Progenitor cell of endocrine pancreas (in vitro differentiated cells): ENCODE measurements around the gene DPEP2. TPM values are rescaled to one million over a fixed set of nuclear protein-coding genes. Genes with fewer than 3 reads are reported as not detected.
A peak's percentile ranks its signal among the peaks of the same experiment; 100 is the strongest.

Experiments used
- DNase-seq: peaks from one replicate; pipeline ENCODE4 v3.0.0; 2021; ENCODE audit warnings: low spot score; ENCODE audit not compliant: unreplicated experiment
- H3K27ac Mint-ChIP-seq: 2 replicates; pipeline ENCODE4 v1.8.0; 2021; ENCODE audit warnings: mild to moderate bottlenecking, moderate library complexity, mixed read lengths
- H3K27me3 Mint-ChIP-seq: 2 replicates; pipeline ENCODE4 v1.8.0; 2021; ENCODE audit warnings: mixed read lengths
- H3K36me3 Mint-ChIP-seq: 2 replicates; pipeline ENCODE4 v1.8.0; 2022; ENCODE audit warnings: mixed read lengths; ENCODE audit not compliant: insufficient read depth
- H3K4me1 Mint-ChIP-seq: 2 replicates; pipeline ENCODE4 v1.8.0; 2021; ENCODE audit warnings: low read depth, mixed read lengths
- H3K4me3 Mint-ChIP-seq: 2 replicates; pipeline ENCODE4 v1.8.0; 2021; ENCODE audit warnings: low read depth, mild to moderate bottlenecking, moderate library complexity, mixed read lengths
- H3K9me3 Mint-ChIP-seq: 2 replicates; pipeline ENCODE4 v1.8.0; 2021; ENCODE audit warnings: low read depth, mixed read lengths
- CTCF ChIP-seq: fragments of 200-600 bp; sonication (generic); IDR thresholded peaks from one replicate; pipeline ENCODE4 v1.5.0; 2021; ENCODE audit warnings: antibody characterized with exemption, mild to moderate bottlenecking; ENCODE audit not compliant: unreplicated experiment
- total RNA-seq: library from RNA; stranded (reverse); gene quantifications from 2 replicates; pipeline ENCODE4 v1.2.1, GENCODE V29; 2021

The DPEP2 gene
- total RNA-seq, 1 donor from 2014 or later, result not detected

GRCh38 chr16:67949645-67950044 is 49.6 kb downstream of the DPEP2 start:
- peaks cover 8% of the 10 kb centered on the region for H3K36me3 Mint-ChIP-seq
- no peaks in the 10 kb centered on the region for H3K4me1 Mint-ChIP-seq
- H3K27ac Mint-ChIP-seq, result no peak overlapping the region
- no peak overlapping the region for H3K4me3 Mint-ChIP-seq
- no peaks in the 10 kb centered on the region for H3K9me3 Mint-ChIP-seq
- no peak for TF ChIP-seq CTCF
- H3K27me3 Mint-ChIP-seq, result no peaks in the 10 kb centered on the region
- no peak for DNase-seq

GRCh38 chr16:67948015-67948414 is 51.3 kb downstream of the DPEP2 start:
- no peak for TF ChIP-seq CTCF
- DNase-seq, result no peak
- peaks cover 4% of the 10 kb centered on the region for H3K4me1 Mint-ChIP-seq
- H3K9me3 Mint-ChIP-seq, result no peaks in the 10 kb centered on the region
- no peak overlapping the region for H3K4me3 Mint-ChIP-seq
- H3K27me3 Mint-ChIP-seq, result no peaks in the 10 kb centered on the region
- H3K27ac Mint-ChIP-seq, result peak overlapping the region; percentile 36
- peaks cover 8% of the 10 kb centered on the region for H3K36me3 Mint-ChIP-seq

GRCh38 chr16:67946966-67947558 is 52.2 kb downstream of the DPEP2 start:
- Mint-ChIP-seq H3K9me3 (no peaks in the 10 kb centered on the region), H3K4me3 (no peak overlapping the region), H3K4me1 (peaks cover 6% of the 10 kb centered on the region), H3K27me3 (no peaks in the 10 kb centered on the region), H3K36me3 (peaks cover 8% of the 10 kb centered on the region), H3K27ac (no peak overlapping the region)
- no peak for DNase-seq
- no peak for TF ChIP-seq CTCF

GRCh38 chr16:67946128-67946569 is 53.1 kb downstream of the DPEP2 start:
- peaks cover 4% of the 10 kb centered on the region for H3K36me3 Mint-ChIP-seq

GRCh38 chr16:67945392-67945933 is 53.8 kb downstream of the DPEP2 start:
- peak overlapping the region; percentile 59 for H3K27ac Mint-ChIP-seq

More at GRCh38 chr16:67946128-67946569, 53.1 kb downstream of the DPEP2 start:
- no peak for DNase-seq
- Mint-ChIP-seq H3K27ac (no peak overlapping the region), H3K4me3 (no peak overlapping the region), H3K27me3 (no peaks in the 10 kb centered on the region), H3K4me1 (peaks cover 6% of the 10 kb centered on the region), H3K9me3 (no peaks in the 10 kb centered on the region)
- no peak for TF ChIP-seq CTCF

More at GRCh38 chr16:67945392-67945933, 53.8 kb downstream of the DPEP2 start:
- H3K4me3 Mint-ChIP-seq, result no peak overlapping the region
- peaks cover 4% of the 10 kb centered on the region for H3K36me3 Mint-ChIP-seq
- H3K9me3 Mint-ChIP-seq, result no peaks in the 10 kb centered on the region
- no peaks in the 10 kb centered on the region for H3K27me3 Mint-ChIP-seq
- TF ChIP-seq CTCF, result no peak
- DNase-seq, result no peak
- H3K4me1 Mint-ChIP-seq, result peaks cover 6% of the 10 kb centered on the region
